Measurements from ENCODE around the gene ACTRT2. TPM values are rescaled to one million over a fixed set of nuclear protein-coding genes. Genes with fewer than 3 reads are reported as not detected.

The ACTRT2 gene
- total RNA-seq, 1 experiment from 2014 or later, result not detected

GRCh38 chr1:3063379-3064295 is 42.4 kb downstream of the ACTRT2 start:
- no peaks in the 10 kb centered on the region for H3K4me1 ChIP-seq (ENCODE audit: insufficient read depth, low read length)
- no peak for ATAC-seq
- H3K27ac ChIP-seq (ENCODE audit: low read length), result no peak overlapping the region
- H3F3A ChIP-seq (ENCODE audit: low read length, unreplicated experiment), result no peaks in the 10 kb centered on the region
- CTCF ChIA-PET, result no interaction called here
- no TSS peak for BruUV-seq (replicated peaks)
- POLR2A ChIA-PET (ENCODE audit: unreplicated experiment), result no interaction called here
- H3K36me3 ChIP-seq (ENCODE audit: low read depth, low read length), result no peaks in the 10 kb centered on the region
- TF ChIP-seq EZH2phosphoT487 (IDR thresholded peaks at IDR 0.05; ENCODE audit: borderline replicate concordance, low read length), result no peak
- no peak for TF ChIP-seq EZH2 (IDR thresholded peaks at IDR 0.05; ENCODE audit: low read length, unreplicated experiment)
- TF ChIP-seq, protein P1, sequence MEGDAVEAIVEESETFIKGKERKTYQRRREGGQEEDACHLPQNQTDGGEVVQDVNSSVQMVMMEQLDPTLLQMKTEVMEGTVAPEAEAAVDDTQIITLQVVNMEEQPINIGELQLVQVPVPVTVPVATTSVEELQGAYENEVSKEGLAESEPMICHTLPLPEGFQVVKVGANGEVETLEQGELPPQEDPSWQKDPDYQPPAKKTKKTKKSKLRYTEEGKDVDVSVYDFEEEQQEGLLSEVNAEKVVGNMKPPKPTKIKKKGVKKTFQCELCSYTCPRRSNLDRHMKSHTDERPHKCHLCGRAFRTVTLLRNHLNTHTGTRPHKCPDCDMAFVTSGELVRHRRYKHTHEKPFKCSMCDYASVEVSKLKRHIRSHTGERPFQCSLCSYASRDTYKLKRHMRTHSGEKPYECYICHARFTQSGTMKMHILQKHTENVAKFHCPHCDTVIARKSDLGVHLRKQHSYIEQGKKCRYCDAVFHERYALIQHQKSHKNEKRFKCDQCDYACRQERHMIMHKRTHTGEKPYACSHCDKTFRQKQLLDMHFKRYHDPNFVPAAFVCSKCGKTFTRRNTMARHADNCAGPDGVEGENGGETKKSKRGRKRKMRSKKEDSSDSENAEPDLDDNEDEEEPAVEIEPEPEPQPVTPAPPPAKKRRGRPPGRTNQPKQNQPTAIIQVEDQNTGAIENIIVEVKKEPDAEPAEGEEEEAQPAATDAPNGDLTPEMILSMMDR (conservative IDR thresholded peaks at IDR 0.05; ENCODE audit: low read depth, low read length), result no peak
- no peak for DNase-seq
- no peaks in the 10 kb centered on the region for H3K9me3 ChIP-seq (ENCODE audit: low read length)
- no peak overlapping the region for H3K4me3 ChIP-seq (ENCODE audit: low read length)
- no peaks in the 10 kb centered on the region for H3K79me2 ChIP-seq (ENCODE audit: low read length)
- intact Hi-C loops (cut with micrococcal nuclease), result no loop called here
- no peak overlapping the region for H3K4me2 ChIP-seq (ENCODE audit: low read length)
- H3K9ac ChIP-seq (ENCODE audit: low read length), result no peak overlapping the region
- no peaks in the 10 kb centered on the region for H3K9me2 ChIP-seq (replicated peaks; ENCODE audit: low read length)
- no peaks in the 10 kb centered on the region for H4K20me1 ChIP-seq (ENCODE audit: low read length)
- peaks cover 91% of the 10 kb centered on the region for H3K27me3 ChIP-seq (ENCODE audit: low read length)
- no peak overlapping the region for H2AFZ ChIP-seq (ENCODE audit: low read length)

DNA sequence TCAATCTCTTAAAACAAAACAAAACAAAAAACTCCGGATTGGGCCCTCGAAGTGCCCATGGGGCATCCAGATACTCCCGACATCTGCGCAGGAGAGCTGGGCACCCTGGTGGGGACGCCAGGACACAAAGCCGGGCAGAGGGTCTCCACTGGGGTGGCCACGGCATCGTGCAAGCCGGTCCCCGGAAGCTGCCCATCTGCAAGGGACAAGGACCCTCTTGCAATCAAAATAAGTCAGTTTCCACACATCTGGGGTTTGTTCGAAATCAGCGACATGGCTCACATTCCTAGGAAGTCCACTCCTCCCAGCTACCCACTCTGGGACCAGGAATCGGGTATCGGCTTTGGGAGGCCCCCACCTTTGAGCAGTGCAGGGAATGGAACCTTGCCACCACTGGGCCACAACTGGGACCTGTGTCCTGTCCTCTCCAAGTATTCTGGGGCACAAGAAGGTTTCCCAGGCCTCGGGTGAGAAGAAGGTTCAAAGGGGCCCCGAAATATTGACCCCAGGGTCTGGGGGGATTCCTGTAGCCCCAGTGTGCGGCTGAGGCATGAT is 43.1 kb downstream of the ACTRT2 start:
- Histone ChIP-seq H3K27ac (ENCODE audit: low read length) (no peak overlapping the region), H3K9me3 (ENCODE audit: low read length) (no peaks in the 10 kb centered on the region), H3K9ac (ENCODE audit: low read length) (no peak overlapping the region), H3K4me2 (ENCODE audit: low read length) (no peak overlapping the region), H3K4me1 (ENCODE audit: insufficient read depth, low read length) (peaks cover 3% of the 10 kb centered on the region; the same call in 1 of the 2 replicates), H3K27me3 (ENCODE audit: low read length) (peaks cover 88% of the 10 kb centered on the region), H3F3A (ENCODE audit: low read length, unreplicated experiment) (no peaks in the 10 kb centered on the region), H3K36me3 (ENCODE audit: low read depth, low read length) (no peaks in the 10 kb centered on the region), H3K9me2 (replicated peaks; ENCODE audit: low read length) (no peaks in the 10 kb centered on the region), H2AFZ (ENCODE audit: low read length) (no peak overlapping the region), H3K4me3 (ENCODE audit: low read length) (no peak overlapping the region), H4K20me1 (ENCODE audit: low read length) (no peaks in the 10 kb centered on the region), H3K79me2 (ENCODE audit: low read length) (no peaks in the 10 kb centered on the region)
- POLR2A ChIA-PET (ENCODE audit: unreplicated experiment), result interaction anchor here (0.6 kb wide), 1 partner anchor 467 kb away, joined by 6 read pairs; no protein-coding TSS in a partner anchor
- no TSS peak for BruUV-seq (replicated peaks)
- TF ChIP-seq EZH2 (IDR thresholded peaks at IDR 0.05; ENCODE audit: low read length, unreplicated experiment), result no peak
- TF ChIP-seq EZH2phosphoT487 (IDR thresholded peaks at IDR 0.05; ENCODE audit: borderline replicate concordance, low read length), result no peak
- TF ChIP-seq, protein P1 (conservative IDR thresholded peaks at IDR 0.05; ENCODE audit: low read depth, low read length), result no peak
- DNase-seq, result no peak
- CTCF ChIA-PET, result no interaction called here
- no peak for ATAC-seq
- intact Hi-C loops (cut with micrococcal nuclease), result no loop called here

Data from PC-3 (cell line).